ENCODE results near the gene CXCL8. TPM values are rescaled to one million over a fixed set of nuclear protein-coding genes. Genes with fewer than 3 reads are reported as not detected.

The CXCL8 gene
- total RNA-seq = 343 and 870 TPM in 2 replicates

GRCh38 chr4:73740353-73740778, at the start of gene CXCL8:
TSS of gene CXCL8 (plus strand) at chr4:73740569. CDS start at chr4:73740659, 90 bp downstream.

Other genes starting within 250 kb of the CXCL8 start
- not detected in 2 replicates for gene RASSF6, start 120.1 kb upstream of the CXCL8 start, total RNA-seq
- 42.2 and 742 TPM in 2 replicates for gene CXCL6, start 96.1 kb downstream of the CXCL8 start, total RNA-seq
- 0.90 and 4.9 TPM in 2 replicates for gene PF4V1, start 112.7 kb downstream of the CXCL8 start, total RNA-seq
- gene CXCL1, start 128.8 kb downstream of the CXCL8 start, total RNA-seq = 191 and 1,056 TPM in 2 replicates
- 8.3 and 66.1 TPM in 2 replicates for gene PF4, start 241.5 kb downstream of the CXCL8 start, total RNA-seq
- not detected in 2 replicates for gene PPBP, start 247.6 kb downstream of the CXCL8 start, total RNA-seq

Data from cardiac atrium fibroblast (primary cell).